ENCODE data around the gene PSMB7. TPM values are rescaled to one million over a fixed set of nuclear protein-coding genes. Genes with fewer than 3 reads are reported as not detected.

Gene PSMB7
- total RNA-seq (2021; fragmentation: NEBNext Ultra II Directional; extraction: Animal tissue kit (Norgen Biotek cat#: 25700)) = 100 to 1,000 TPM; 220 to 267 (median 263) TPM
- long read RNA-seq, transcript PSMB7-201 (8 exons, 980 nt) = major isoform, 270 of 293 reads
- long read RNA-seq, partial matches to known transcripts = 6 of 293 reads
- long read RNA-seq, other reads (novel, unspliced or antisense) = 17 of 293 reads

GRCh38 chr9:124415102-124415851 lies at the start of gene PSMB7:
TSS of gene PSMB7 (minus strand) at chr9:124415442. CDS start at chr9:124415425, 17 bp downstream.
- peaks cover 4% of the 10 kb centered on the region for H3K9me3 Mint-ChIP-seq
- peak; percentile 93 for DNase-seq
- peak within 1 kb of the TSS; percentile 98 for H3K27ac Mint-ChIP-seq
- TF ChIP-seq, protein P1, sequence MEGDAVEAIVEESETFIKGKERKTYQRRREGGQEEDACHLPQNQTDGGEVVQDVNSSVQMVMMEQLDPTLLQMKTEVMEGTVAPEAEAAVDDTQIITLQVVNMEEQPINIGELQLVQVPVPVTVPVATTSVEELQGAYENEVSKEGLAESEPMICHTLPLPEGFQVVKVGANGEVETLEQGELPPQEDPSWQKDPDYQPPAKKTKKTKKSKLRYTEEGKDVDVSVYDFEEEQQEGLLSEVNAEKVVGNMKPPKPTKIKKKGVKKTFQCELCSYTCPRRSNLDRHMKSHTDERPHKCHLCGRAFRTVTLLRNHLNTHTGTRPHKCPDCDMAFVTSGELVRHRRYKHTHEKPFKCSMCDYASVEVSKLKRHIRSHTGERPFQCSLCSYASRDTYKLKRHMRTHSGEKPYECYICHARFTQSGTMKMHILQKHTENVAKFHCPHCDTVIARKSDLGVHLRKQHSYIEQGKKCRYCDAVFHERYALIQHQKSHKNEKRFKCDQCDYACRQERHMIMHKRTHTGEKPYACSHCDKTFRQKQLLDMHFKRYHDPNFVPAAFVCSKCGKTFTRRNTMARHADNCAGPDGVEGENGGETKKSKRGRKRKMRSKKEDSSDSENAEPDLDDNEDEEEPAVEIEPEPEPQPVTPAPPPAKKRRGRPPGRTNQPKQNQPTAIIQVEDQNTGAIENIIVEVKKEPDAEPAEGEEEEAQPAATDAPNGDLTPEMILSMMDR (IDR thresholded peaks at IDR 0.05) = peak; percentile 88
- peaks cover 43% of the 10 kb centered on the region for H3K36me3 Mint-ChIP-seq (ENCODE audit: low read depth)
- H3K4me3 Mint-ChIP-seq = peak within 1 kb of the TSS; percentile 99
- peaks cover 51% of the 10 kb centered on the region for H3K4me1 Mint-ChIP-seq (ENCODE audit: low read depth)
- H3K27me3 Mint-ChIP-seq (ENCODE audit: insufficient read depth) = peaks cover 7% of the 10 kb centered on the region

GRCh38 chr9:124462739-124463138 lies 47.5 kb upstream of the PSMB7 start:
- DNase-seq = no peak
- H3K27ac Mint-ChIP-seq = no peak overlapping the region

GRCh38 chr9:124458441-124458840 lies 43.2 kb upstream of the PSMB7 start:
- Mint-ChIP-seq H3K4me1 (ENCODE audit: low read depth) (no peaks in the 10 kb centered on the region), H3K4me3 (no peak overlapping the region), H3K27me3 (ENCODE audit: insufficient read depth) (peaks cover 24% of the 10 kb centered on the region), H3K27ac (no peak overlapping the region), H3K36me3 (ENCODE audit: low read depth) (peaks cover 4% of the 10 kb centered on the region; the same call in 1 of the 2 replicates), H3K9me3 (no peaks in the 10 kb centered on the region; the same call in 1 of the 2 replicates)
- DNase-seq = no peak
- TF ChIP-seq, protein P1 (IDR thresholded peaks at IDR 0.05) = no peak

More at GRCh38 chr9:124462739-124463138, 47.5 kb upstream of the PSMB7 start:
- H3K4me1 Mint-ChIP-seq (ENCODE audit: low read depth) = no peaks in the 10 kb centered on the region
- peaks cover 30% of the 10 kb centered on the region for H3K27me3 Mint-ChIP-seq (ENCODE audit: insufficient read depth)
- peaks cover 4% of the 10 kb centered on the region; the same call in 1 of the 2 replicates for H3K36me3 Mint-ChIP-seq (ENCODE audit: low read depth)
- H3K4me3 Mint-ChIP-seq = no peak overlapping the region
- TF ChIP-seq, protein P1 (IDR thresholded peaks at IDR 0.05) = no peak
- no peaks in the 10 kb centered on the region; the same call in 1 of the 2 replicates for H3K9me3 Mint-ChIP-seq

DNA sequence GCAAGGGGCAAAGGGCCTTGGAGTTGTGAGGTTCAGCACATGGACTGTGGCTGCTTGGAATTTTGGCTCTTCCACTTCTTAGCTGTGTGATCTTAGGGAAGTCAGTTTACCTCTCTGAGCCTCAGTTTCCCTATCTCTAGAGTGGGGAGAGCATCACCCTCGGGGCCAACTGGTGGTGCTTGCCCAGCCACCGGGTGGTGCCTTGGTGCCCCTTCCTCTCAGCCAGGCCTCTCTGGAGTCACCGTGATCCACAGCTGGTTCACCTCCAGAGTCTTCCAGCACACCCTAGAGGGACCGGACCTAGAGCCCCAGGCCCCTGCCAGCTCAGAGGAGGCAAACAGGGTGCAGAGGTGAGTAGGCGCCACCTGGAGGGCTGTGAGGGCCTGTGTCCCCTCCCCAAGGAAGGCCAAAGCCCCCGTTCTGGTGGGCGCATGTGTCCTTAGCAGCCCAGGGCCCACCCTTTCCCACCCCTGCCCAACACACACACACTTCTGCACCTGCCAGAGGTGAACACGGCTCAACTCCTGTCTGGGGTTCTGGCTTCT lies 42.7 kb upstream of the PSMB7 start:
- Mint-ChIP-seq H3K27ac (no peak overlapping the region), H3K4me1 (ENCODE audit: low read depth) (no peaks in the 10 kb centered on the region), H3K27me3 (ENCODE audit: insufficient read depth) (peaks cover 22% of the 10 kb centered on the region), H3K4me3 (no peak overlapping the region), H3K9me3 (no peaks in the 10 kb centered on the region; the same call in 1 of the 2 replicates), H3K36me3 (ENCODE audit: low read depth) (peaks cover 4% of the 10 kb centered on the region; the same call in 1 of the 2 replicates)
- no peak for DNase-seq
- TF ChIP-seq, protein P1 (IDR thresholded peaks at IDR 0.05) = no peak

GRCh38 chr9:124457079-124457886 lies 42.0 kb upstream of the PSMB7 start:
- peaks cover 4% of the 10 kb centered on the region; the same call in 1 of the 2 replicates for H3K36me3 Mint-ChIP-seq (ENCODE audit: low read depth)
- no peaks in the 10 kb centered on the region for H3K9me3 Mint-ChIP-seq
- H3K27ac Mint-ChIP-seq = no peak overlapping the region
- DNase-seq = no peak
- H3K4me3 Mint-ChIP-seq = no peak overlapping the region
- TF ChIP-seq, protein P1 (IDR thresholded peaks at IDR 0.05) = no peak
- H3K27me3 Mint-ChIP-seq (ENCODE audit: insufficient read depth) = peaks cover 21% of the 10 kb centered on the region
- H3K4me1 Mint-ChIP-seq (ENCODE audit: low read depth) = no peaks in the 10 kb centered on the region
